ENCODE results near the gene GFRA1. TPM values are rescaled to one million over a fixed set of nuclear protein-coding genes. Genes with fewer than 3 reads are reported as not detected.

Gene GFRA1
- total RNA-seq, 4 donors from 2014 or later: 2.6 to 75.1 (median 48.0) TPM

DNA sequence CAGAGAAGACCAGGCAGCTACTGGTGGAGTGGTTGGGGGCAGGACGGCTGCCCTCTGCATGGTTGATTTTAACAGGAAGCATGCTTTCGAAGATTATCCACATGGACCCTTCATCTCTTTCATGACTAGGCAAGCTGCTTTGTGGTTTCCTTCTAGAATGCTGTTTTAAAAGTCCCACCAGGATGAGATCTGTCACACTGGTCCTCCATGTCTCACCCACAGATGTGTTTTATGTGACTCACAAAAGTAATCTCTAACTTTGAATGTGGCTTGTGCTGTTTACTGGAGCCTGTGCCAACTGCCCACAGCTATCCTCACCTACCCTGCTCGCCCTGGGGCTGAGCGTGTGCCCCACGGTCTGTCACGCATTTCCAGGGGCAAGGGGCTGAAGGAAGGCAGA is 188.8 kb downstream of the GFRA1 start:
- no peak for DNase-seq
- Histone ChIP-seq H3K27ac (no peak overlapping the region), H3K36me3 (no peaks in the 10 kb centered on the region), H3K4me1 (no peaks in the 10 kb centered on the region), H3K27me3 (no peaks in the 10 kb centered on the region), H3K9me3 (no peaks in the 10 kb centered on the region), H3K4me3 (no peak overlapping the region)
- intact Hi-C loops (cut with DNase I; ENCODE audit: low total_unique reads): no loop called here
- TF ChIP-seq, protein P1, sequence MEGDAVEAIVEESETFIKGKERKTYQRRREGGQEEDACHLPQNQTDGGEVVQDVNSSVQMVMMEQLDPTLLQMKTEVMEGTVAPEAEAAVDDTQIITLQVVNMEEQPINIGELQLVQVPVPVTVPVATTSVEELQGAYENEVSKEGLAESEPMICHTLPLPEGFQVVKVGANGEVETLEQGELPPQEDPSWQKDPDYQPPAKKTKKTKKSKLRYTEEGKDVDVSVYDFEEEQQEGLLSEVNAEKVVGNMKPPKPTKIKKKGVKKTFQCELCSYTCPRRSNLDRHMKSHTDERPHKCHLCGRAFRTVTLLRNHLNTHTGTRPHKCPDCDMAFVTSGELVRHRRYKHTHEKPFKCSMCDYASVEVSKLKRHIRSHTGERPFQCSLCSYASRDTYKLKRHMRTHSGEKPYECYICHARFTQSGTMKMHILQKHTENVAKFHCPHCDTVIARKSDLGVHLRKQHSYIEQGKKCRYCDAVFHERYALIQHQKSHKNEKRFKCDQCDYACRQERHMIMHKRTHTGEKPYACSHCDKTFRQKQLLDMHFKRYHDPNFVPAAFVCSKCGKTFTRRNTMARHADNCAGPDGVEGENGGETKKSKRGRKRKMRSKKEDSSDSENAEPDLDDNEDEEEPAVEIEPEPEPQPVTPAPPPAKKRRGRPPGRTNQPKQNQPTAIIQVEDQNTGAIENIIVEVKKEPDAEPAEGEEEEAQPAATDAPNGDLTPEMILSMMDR (IDR thresholded peaks at IDR 0.05): no peak
- TF ChIP-seq POLR2A (IDR thresholded peaks at IDR 0.05): no peak

GRCh38 chr10:116083226-116083762 is 189.7 kb downstream of the GFRA1 start:
- intact Hi-C loops (cut with DNase I; ENCODE audit: low total_unique reads): no loop called here
- Histone ChIP-seq H3K4me3 (no peak overlapping the region), H3K9me3 (no peaks in the 10 kb centered on the region), H3K36me3 (no peaks in the 10 kb centered on the region), H3K27ac (no peak overlapping the region), H3K4me1 (no peaks in the 10 kb centered on the region), H3K27me3 (no peaks in the 10 kb centered on the region)
- DNase-seq: no peak
- no peak for TF ChIP-seq POLR2A (IDR thresholded peaks at IDR 0.05)
- TF ChIP-seq, protein P1 (IDR thresholded peaks at IDR 0.05): no peak

DNA sequence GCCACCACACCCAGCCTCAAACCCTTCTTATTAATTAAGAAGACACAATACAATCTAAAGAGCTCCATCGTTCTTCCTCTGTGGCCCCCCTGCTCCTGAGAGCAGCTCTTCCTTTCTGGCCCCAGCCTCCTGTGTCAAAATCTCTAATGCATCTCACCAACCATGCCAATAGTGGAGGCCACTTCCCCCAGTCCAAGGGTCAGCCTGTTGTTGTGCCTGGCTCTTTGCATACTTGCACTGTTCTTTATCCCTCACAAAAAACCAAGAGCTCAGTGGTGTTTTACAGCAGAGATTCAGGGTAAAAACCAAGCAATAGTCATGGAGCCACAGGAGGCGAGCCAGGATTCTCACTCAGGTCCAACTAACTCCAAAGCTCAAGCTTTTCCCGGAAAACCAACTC is 190.2 kb downstream of the GFRA1 start:
- Histone ChIP-seq H3K27ac (no peak overlapping the region), H3K36me3 (no peaks in the 10 kb centered on the region), H3K4me1 (no peaks in the 10 kb centered on the region), H3K4me3 (no peak overlapping the region), H3K9me3 (no peaks in the 10 kb centered on the region), H3K27me3 (no peaks in the 10 kb centered on the region)
- DNase-seq: no peak
- intact Hi-C loops (cut with DNase I; ENCODE audit: low total_unique reads): no loop called here
- TF ChIP-seq, protein P1 (IDR thresholded peaks at IDR 0.05): no peak
- TF ChIP-seq POLR2A (IDR thresholded peaks at IDR 0.05): no peak

- Histone ChIP-seq H3K4me3 (no peak overlapping the region), H3K27me3 (no peaks in the 10 kb centered on the region), H3K36me3 (no peaks in the 10 kb centered on the region), H3K9me3 (no peaks in the 10 kb centered on the region), H3K4me1 (no peaks in the 10 kb centered on the region), H3K27ac (no peak overlapping the region)
- intact Hi-C loops (cut with DNase I; ENCODE audit: low total_unique reads): no loop called here
- TF ChIP-seq, protein P1 (IDR thresholded peaks at IDR 0.05): no peak
- no peak for TF ChIP-seq POLR2A (IDR thresholded peaks at IDR 0.05)
- DNase-seq: no peak
These were observed 190.8 kb downstream of the GFRA1 start for GRCh38 chr10:116082206-116082605.

- intact Hi-C loops (cut with DNase I; ENCODE audit: low total_unique reads): no loop called here
- DNase-seq: no peak
- Histone ChIP-seq H3K27me3 (no peaks in the 10 kb centered on the region), H3K4me1 (no peaks in the 10 kb centered on the region), H3K27ac (no peak overlapping the region), H3K9me3 (no peaks in the 10 kb centered on the region), H3K36me3 (no peaks in the 10 kb centered on the region), H3K4me3 (no peak overlapping the region)
- TF ChIP-seq, protein P1 (IDR thresholded peaks at IDR 0.05): no peak
- no peak for TF ChIP-seq POLR2A (IDR thresholded peaks at IDR 0.05)
These were observed 192.5 kb downstream of the GFRA1 start for GRCh38 chr10:116080553-116080952.
